NCI-H1092 (cell line): Measurements from ENCODE around the gene CDK9.

ENCODE experiments used
- DNase-seq: peaks from one replicate; lab custom pipeline; 2025; lab: John Stamatoyannopoulos, UW

Gene CDK9

DNA sequence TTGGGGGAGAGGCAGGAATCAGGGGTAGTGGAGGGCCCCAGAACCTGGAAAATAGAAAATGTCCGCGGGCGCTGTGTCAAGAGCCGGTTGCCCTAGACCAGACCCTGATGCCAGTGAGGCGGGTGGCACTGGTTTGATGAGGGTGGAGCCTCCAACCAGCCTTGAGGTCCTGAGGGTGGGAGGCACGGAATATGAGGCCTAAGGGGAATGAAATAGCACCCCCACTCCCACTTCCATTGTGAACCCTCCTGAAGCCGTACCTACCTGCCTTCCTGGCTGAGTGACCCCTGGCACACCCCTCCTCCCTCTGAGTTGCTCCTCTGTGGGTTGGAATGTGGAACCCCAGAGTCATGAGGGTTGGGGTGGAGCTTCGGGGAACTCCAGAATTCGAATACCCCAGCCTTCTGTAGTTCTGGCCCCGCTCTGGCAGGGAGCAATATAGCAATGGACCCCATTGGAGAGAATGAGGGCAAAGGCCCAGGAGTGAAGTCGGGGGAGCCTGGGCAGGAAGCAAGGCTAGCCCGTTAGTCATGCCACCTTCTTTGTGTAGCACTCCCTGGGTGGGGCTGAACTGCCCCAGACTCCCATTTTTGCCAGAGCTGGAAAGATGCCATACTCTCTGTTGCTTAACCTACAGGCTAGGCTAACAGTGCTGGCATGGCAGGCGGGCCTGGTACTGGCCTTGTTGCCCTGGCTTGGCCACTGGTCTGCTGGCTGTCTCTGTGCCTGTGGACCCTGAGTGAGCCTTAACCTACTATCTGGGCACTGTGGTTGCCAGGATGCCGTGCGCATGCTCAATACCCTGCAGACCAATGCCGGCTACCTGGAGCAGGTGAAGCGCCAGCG is 17.9 kb downstream of the CDK9 start:
- DNase-seq: no peak

- DNase-seq: no peak
These were observed 19.8 kb downstream of the CDK9 start for GRCh38 chr9:127805620-127806019.

DNA sequence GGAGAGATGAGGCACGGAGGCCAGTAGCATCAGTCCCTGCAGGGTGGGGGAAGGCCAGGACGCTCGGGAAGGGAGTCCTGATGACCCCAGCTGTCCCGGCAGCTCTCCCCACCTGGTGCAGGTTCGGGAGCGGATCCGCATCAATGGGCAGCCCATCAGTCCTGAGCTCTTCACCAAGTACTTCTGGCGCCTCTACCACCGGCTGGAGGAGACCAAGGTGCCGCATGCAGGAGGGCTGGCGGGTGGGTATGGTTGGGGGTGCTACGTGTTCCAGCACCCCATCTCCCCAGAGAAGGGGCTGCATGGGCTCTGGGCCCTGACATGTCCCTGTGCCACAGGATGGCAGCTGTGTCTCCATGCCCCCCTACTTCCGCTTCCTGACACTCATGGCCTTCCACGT is 21.0 kb downstream of the CDK9 start:
- no peak for DNase-seq

- no peak for DNase-seq
These were observed 22.6 kb downstream of the CDK9 start for GRCh38 chr9:127808347-127809001.

- no peak for DNase-seq
These were observed 23.2 kb downstream of the CDK9 start for GRCh38 chr9:127809002-127809539.

DNA sequence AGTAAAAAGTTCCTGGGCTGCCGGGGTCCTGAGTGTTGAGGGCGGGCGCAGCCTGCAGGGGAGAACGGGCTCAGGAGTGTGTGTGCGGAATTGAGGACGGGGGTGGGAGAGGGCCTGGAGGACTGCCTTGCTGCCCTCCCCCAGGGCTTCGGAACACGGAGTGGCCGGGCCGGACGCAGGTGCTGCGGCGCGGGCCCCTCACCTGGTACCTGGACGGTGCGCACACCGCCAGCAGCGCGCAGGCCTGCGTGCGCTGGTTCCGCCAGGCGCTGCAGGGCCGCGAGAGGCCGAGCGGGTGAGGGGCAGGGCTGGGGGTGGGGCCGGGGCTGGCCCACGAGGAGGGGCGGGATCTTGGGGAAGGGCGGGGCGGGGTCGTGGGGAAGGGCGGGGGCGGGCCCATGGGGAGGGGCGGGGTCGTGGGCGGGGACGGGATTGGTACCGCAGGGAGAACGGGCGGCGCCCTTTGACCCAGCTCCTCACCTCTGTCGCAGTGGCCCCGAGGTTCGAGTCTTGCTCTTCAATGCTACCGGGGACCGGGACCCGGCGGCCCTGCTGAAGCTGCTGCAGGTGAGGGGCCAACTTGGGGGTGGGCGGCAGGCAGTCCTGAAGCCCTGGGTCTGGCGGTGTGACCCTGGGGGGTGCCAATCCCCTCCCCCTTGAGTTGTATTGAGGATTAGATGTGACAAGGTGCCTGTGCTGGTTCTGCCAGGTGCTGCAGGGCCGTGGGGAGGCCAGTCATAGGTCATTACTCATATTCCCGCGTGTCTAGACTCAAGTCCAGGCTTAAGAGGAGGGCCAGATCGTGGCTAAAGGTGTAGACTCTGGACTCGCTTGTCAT is 23.9 kb downstream of the CDK9 start:
- no peak for DNase-seq

DNA sequence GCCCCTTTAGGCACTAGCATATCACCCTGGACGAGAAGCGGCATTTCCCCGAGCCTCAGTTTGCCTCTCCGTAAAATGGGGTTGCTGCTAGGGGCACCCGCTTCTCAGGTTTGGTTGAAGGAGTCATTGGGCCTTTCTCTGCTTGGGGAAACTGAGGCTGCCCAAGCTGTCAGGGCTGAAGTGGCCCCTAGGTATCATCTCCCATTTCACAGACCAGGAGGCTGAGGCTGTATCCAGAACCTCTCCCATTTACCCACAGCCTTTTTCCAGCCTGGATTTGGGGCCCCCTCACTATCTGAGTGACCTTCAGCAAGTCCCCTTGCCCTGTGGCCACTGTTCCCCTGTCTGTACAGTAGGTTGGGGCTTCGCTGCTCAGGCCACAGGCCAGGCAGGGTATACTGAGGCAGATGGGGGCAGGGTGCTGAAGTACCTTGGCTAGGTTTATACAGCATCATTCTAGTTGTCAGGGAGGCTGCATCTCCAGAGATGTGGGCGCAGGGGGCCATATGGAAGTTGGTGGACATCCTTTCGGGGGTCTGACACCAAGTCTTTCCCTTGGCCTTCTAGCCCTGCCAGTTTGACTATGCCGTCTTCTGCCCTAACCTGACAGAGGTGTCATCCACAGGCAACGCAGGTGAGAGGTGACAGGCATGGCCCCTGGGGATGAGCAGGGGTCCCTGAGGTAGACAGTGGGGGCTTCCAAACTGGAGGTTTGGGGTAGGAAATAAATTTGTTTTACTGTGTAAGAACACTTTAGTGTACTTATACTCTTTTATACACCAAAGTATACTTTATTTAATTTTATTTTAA is 24.7 kb downstream of the CDK9 start:
- DNase-seq: no peak

DNA sequence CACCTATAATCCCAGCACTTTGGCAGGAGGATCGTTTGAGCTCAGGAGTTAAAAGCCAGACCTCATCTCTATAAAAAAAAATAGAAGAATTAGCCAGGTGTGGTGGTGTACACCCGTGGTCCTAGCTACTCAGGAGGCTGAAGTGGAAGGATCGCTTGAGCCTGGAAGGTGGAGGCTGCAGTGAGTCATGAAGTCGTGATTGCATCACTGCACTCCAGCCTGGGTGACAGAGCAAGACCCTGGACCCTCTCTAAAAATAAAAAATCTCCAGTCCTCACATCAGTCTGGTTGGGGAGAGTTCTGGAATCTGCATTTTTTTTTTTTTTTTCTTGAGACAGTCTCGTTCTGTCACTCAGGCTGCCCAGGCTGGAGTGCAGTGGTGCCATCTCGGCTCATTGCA is 26.2 kb downstream of the CDK9 start:
- no peak for DNase-seq

- DNase-seq: no peak
These were observed 27.3 kb downstream of the CDK9 start for GRCh38 chr9:127812936-127813675.

DNA sequence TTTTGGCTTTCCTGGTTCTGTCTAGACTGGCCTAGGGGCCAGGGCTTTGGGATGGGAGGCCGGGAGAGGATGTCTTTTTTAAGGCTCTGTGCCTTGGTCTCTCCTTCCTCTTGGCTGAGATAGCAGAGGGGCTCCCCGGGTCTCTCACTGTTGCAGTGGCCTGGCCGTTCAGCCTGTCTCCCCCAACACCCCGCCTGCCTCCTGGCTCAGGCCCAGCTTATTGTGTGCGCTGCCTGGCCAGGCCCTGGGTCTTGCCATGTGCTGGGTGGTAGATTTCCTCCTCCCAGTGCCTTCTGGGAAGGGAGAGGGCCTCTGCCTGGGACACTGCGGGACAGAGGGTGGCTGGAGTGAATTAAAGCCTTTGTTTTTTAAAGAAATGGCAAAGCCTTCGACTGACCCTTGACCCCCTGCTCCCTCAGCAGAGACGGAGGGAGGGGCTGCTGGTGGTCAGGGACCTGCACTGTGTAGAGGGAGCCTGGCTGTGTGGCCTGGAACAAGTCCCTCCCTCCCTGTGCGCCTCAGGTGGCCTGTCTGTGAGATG is 27.9 kb downstream of the CDK9 start:
- DNase-seq: no peak

- no peak for DNase-seq
These were observed 29.0 kb downstream of the CDK9 start for GRCh38 chr9:127814619-127815511.

GRCh38 chr9:127815512-127816361 is 29.9 kb downstream of the CDK9 start:
- no peak for DNase-seq

DNA sequence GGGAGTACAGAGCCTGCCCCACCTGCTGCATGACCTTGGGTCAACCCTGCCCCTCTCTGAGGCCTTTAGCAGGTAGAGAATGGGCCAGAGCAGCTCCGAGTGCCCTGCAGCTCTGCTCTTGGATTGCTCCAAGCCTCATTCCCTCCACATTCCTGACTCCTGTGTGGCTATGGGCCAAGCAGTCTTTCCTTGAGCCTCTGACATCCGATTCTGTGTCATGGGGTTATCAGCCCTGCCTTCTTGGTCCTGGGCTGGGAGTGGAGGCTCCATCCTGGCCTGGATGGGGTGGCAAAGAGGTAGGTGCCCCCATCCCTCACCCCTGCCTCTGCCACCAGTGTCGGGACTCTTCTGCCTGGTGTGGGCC is 30.5 kb downstream of the CDK9 start:
- no peak for DNase-seq

DNA sequence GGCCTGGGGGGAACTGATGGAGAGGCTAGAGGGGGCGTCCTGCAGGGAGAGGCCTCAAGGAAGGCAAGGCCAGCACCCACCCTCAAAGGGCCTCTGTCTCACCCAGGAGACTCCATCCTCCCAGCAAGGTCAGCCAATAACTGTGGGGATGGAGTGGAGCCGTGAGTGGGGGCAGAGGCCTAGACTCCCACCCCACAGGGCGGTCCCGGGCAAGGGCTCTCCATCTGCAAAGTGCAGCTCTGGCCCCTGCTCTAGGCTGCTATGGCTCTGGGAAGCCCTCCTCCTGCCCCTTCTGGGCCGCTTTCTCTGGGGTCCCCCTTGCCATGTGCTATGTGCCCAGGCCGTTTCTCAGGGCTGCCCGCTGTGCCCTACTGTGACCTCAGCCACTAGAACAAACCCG is 30.9 kb downstream of the CDK9 start:
- DNase-seq: no peak

DNA sequence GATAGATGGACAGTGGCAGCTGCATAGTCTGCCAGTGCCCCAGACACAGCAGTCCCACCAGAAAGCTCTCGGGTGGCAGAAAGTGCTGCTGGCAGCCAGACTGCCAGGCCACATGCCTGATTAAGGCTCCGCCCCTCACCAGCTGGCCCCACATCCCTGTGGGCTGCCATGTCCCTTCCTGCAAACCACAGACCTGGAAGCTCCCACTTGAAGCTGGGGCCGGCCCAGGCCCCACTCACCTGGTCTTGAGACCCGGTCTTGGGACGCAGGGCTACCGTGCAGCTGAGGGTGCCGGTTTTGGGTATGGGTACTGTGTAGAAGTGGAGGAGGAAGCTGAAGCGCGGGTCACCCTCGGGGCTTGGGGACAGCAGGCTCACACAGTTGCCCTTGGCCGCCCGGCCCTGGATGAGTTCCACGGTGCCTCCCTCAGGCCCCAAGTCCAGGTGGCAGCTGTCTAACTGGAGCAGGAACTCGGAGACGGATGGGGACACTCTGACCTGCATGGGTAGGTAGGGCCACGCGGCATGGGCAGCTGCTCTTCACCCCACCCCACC is 32.1 kb downstream of the CDK9 start:
- no peak for DNase-seq

DNA sequence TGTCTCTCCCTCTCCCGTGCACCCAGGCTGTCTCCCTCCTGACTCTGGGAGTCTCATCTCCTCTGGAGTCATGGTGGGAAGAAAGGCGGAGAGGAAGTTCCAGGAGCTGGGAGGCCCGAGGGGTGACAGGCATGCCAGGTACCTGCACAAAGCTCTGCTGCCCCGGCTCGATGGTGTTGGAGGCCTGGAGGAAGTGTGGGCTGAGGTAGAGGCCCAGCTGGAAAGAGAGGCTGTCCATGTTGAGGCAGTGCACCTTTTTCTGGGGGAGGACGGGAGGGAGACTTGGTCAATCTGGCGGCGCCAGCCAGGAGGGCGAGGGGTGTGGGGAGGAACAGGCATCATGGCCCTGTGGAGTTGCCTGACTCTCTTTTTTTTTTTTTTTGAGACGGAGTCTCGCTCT is 32.7 kb downstream of the CDK9 start:
- no peak for DNase-seq

GRCh38 chr9:127822108-127822507 is 36.3 kb downstream of the CDK9 start:
- DNase-seq: no peak

- no peak for DNase-seq
These were observed 39.7 kb downstream of the CDK9 start for GRCh38 chr9:127825319-127826051.
